Loucy (cell line): ENCODE data around the gene FHIP1B.

Experiments used
- H2AFZ ChIP-seq: fragments of 200-600 bp; sonication (generic); 2 replicates; pipeline ENCODE4 v1.6.0; 2016; ENCODE audit warnings: antibody characterized with exemption, mild to moderate bottlenecking, low read length, moderate library complexity
- H3F3A ChIP-seq: fragments of 200-600 bp; 2 replicates; pipeline ENCODE4 v1.6.0; 2016; ENCODE audit warnings: antibody characterized with exemption, low read depth, mild to moderate bottlenecking
- H3K27me3 ChIP-seq: fragments of 200-600 bp; sonication (generic); 2 replicates; pipeline ENCODE4 v1.6.1; 2014; ENCODE audit warnings: low read length, mild to moderate bottlenecking; ENCODE audit not compliant: insufficient read depth, poor library complexity, severe bottlenecking
- H3K36me3 ChIP-seq: fragments of 200-600 bp; sonication (generic); 2 replicates; pipeline ENCODE4 v1.6.1; 2016; ENCODE audit warnings: low read length; ENCODE audit not compliant: insufficient read depth
- H3K4me1 ChIP-seq: fragments of 200-600 bp; sonication (generic); 2 replicates; pipeline ENCODE4 v1.5.1; 2014; ENCODE audit warnings: low read length, mild to moderate bottlenecking; ENCODE audit not compliant: insufficient read depth, poor library complexity, severe bottlenecking
- H3K4me2 ChIP-seq: fragments of 200-600 bp; sonication (generic); 2 replicates; pipeline ENCODE4 v1.6.0; 2014; ENCODE audit warnings: antibody characterized with exemption, low read length, low read depth, mild to moderate bottlenecking; ENCODE audit not compliant: poor library complexity, severe bottlenecking
- H3K4me3 ChIP-seq: fragments of 200-600 bp; sonication (generic); 2 replicates; pipeline ENCODE4 v1.5.1; 2014; ENCODE audit warnings: low read length, mild to moderate bottlenecking, mixed read lengths; ENCODE audit not compliant: poor library complexity, severe bottlenecking
- H3K79me2 ChIP-seq: fragments of 200-600 bp; sonication (generic); 2 replicates; pipeline ENCODE4 v1.6.1; 2014; ENCODE audit warnings: low read length; ENCODE audit not compliant: insufficient read depth
- H3K9ac ChIP-seq: fragments of 200-600 bp; sonication (generic); 2 replicates; pipeline ENCODE4 v1.6.0; 2014; ENCODE audit warnings: mild to moderate bottlenecking, low read depth, low read length, moderate library complexity; ENCODE audit not compliant: poor library complexity, severe bottlenecking
- H3K9me2 ChIP-seq: fragments of 200-600 bp; sonication (generic); replicated peaks from 2 replicates; pipeline ENCODE4 v1.6.1; 2016; ENCODE audit warnings: low read depth, low read length, mixed read lengths
- H3K9me3 ChIP-seq: fragments of 200-600 bp; sonication (generic); 2 replicates; pipeline ENCODE4 v1.6.1; 2014; ENCODE audit warnings: mild to moderate bottlenecking, antibody characterized with exemption, low read length, low read depth; ENCODE audit not compliant: insufficient read depth
- H4K20me1 ChIP-seq: fragments of 200-600 bp; sonication (generic); 2 replicates; pipeline ENCODE4 v1.6.0; 2014; ENCODE audit warnings: antibody characterized with exemption, low read length, mild to moderate bottlenecking; ENCODE audit not compliant: insufficient read depth, poor library complexity, severe bottlenecking
- CTCF ChIP-seq: fragments of 200-600 bp; sonication (generic); conservative IDR thresholded peaks from 2 replicates; pipeline ENCODE4 v1.5.1; 2014; ENCODE audit warnings: mild to moderate bottlenecking, antibody characterized with exemption, low read length
- EZH2phosphoT487 ChIP-seq: fragments of 200-600 bp; IDR thresholded peaks from 2 replicates; pipeline ENCODE4 v1.6.1; 2018; ENCODE audit warnings: antibody characterized with exemption, mild to moderate bottlenecking, moderate library complexity, borderline replicate concordance

Gene FHIP1B

GRCh38 chr11:6248248-6248647 is 13.8 kb upstream of the FHIP1B start:
- Histone ChIP-seq H3K9ac (no peak overlapping the region), H3K9me3 (no peaks in the 10 kb centered on the region), H2AFZ (no peak overlapping the region), H3K4me2 (no peak overlapping the region), H4K20me1 (no peaks in the 10 kb centered on the region), H3K4me1 (no peaks in the 10 kb centered on the region), H3K4me3 (no peak overlapping the region), H3K27me3 (no peaks in the 10 kb centered on the region), H3K36me3 (no peaks in the 10 kb centered on the region), H3K9me2 (no peaks in the 10 kb centered on the region), H3K79me2 (no peaks in the 10 kb centered on the region), H3F3A (no peaks in the 10 kb centered on the region)
- TF ChIP-seq CTCF (no peak), EZH2phosphoT487 (no peak)

GRCh38 chr11:6245536-6245935 is 11.1 kb upstream of the FHIP1B start:
- H4K20me1 ChIP-seq = no peaks in the 10 kb centered on the region
- no peaks in the 10 kb centered on the region for H3K9me3 ChIP-seq
- H3K9me2 ChIP-seq = no peaks in the 10 kb centered on the region
- H3K79me2 ChIP-seq = no peaks in the 10 kb centered on the region
- H3K4me1 ChIP-seq = no peaks in the 10 kb centered on the region
- H3K4me3 ChIP-seq = no peak overlapping the region
- H2AFZ ChIP-seq = no peak overlapping the region
- H3K36me3 ChIP-seq = no peaks in the 10 kb centered on the region
- TF ChIP-seq EZH2phosphoT487 (no peak), CTCF (no peak)
- H3F3A ChIP-seq = no peaks in the 10 kb centered on the region
- peaks cover 5% of the 10 kb centered on the region for H3K27me3 ChIP-seq
- H3K9ac ChIP-seq = no peak overlapping the region
- H3K4me2 ChIP-seq = no peak overlapping the region

DNA sequence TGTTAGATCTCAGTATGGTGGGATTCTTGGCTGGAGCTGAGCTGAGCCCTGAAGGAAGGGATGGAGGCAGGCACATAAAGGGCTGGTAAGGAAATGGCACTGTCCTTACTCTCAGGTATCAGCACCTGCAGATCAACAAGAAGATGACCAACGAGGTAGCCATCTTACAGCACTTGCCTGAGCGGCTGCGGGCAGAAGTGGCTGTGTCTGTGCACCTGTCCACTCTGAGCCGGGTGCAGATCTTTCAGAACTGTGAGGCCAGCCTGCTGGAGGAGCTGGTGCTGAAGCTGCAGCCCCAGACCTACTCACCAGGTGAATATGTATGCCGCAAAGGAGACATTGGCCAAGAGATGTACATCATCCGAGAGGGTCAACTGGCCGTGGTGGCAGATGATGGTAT is 6.9 kb upstream of the FHIP1B start:
- H3K9ac ChIP-seq = no peak overlapping the region
- H3K9me2 ChIP-seq = no peaks in the 10 kb centered on the region
- peaks cover 5% of the 10 kb centered on the region for H3K27me3 ChIP-seq
- H3K4me2 ChIP-seq = no peak overlapping the region
- H3K4me3 ChIP-seq = no peak overlapping the region
- H2AFZ ChIP-seq = no peak overlapping the region
- no peaks in the 10 kb centered on the region for H4K20me1 ChIP-seq
- H3F3A ChIP-seq = no peaks in the 10 kb centered on the region
- H3K4me1 ChIP-seq = no peaks in the 10 kb centered on the region
- TF ChIP-seq CTCF = no peak
- no peak for TF ChIP-seq EZH2phosphoT487
- no peaks in the 10 kb centered on the region for H3K79me2 ChIP-seq
- no peaks in the 10 kb centered on the region for H3K36me3 ChIP-seq
- no peaks in the 10 kb centered on the region for H3K9me3 ChIP-seq
